ENCODE results near the gene SOCS7. TPM values are rescaled to one million over a fixed set of nuclear protein-coding genes. Genes with fewer than 3 reads are reported as not detected.
A peak's percentile ranks its signal among the peaks of the same experiment; 100 is the strongest.

The SOCS7 gene
- polyA plus RNA-seq, 3 donors: 0.14 to 13.2 (median 0.15) TPM

DNA sequence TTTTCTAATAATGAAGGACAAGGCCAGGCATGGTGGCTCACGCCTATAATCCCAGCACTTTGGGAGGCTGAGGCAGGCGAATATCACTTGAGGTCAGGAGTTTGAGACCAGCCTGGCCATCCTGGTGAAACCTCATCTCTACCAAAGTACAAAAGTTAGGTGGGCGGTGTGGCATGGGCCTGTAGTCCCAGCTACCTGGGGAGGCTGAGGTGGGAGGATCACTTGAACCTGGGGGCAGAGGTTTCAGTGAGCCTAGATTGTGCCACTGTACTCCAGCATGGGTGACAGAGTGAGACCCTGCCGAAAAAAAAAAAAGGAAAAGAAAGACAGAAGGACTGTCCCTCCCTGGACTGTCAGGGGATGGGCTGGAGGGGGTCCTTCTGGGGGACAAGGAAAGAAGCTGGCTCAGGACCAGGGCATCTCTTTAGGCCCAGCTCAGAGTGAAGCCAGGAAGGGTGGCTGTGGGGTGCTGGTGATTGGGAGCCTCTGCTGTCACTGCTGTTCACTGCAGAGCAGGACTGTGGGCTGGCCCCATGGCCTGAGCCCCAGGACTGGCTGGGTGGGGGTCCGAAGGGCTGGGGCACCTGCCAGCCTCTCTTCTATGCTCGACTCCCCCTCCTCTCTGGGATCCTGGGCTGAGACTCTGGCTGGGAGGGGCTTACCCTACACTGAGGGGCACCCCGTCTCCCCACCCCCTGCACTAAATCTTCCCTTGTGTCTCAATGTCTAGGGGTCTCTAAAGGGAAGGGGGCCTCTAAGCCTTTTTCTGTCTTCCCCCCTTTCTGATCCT lies 75.7 kb downstream of the SOCS7 start:
- no CpG with 5 or more reads among the region's 7 CpGs for WGBS (ENCODE audit: insufficient coverage)
- Histone ChIP-seq H3K9me3 (replicated peaks in 1 of 2; ENCODE audit: control insufficient read depth in 1 of 2, insufficient read depth in 1 of 2, low read length in 2 of 2) (no peaks in the 10 kb centered on the region), H2AFZ (ENCODE audit: insufficient read depth, low read depth, low read length, poor library complexity, severe bottlenecking) (peak overlapping the region; percentile 83), H3K79me2 (ENCODE audit: insufficient read depth, low read length) (no peaks in the 10 kb centered on the region), H3K4me3 (replicated peaks in 1 of 3; ENCODE audit: low read depth in 2 of 3, low read length in 3 of 3) (peak overlapping the region; percentile 48 to 87 (median 54)), H4K20me1 (ENCODE audit: insufficient read depth, low read length) (no peaks in the 10 kb centered on the region), H3K4me2 (replicated peaks; ENCODE audit: extremely low read depth, low read length, poor library complexity, severe bottlenecking) (peak overlapping the region; percentile 96), H3K36me3 (replicated peaks in 1 of 2; ENCODE audit: control insufficient read depth in 1 of 2, insufficient read depth in 2 of 2, low read length in 2 of 2) (no peaks in the 10 kb centered on the region), H3K9ac (ENCODE audit: insufficient read depth, low read length, poor library complexity, severe bottlenecking) (peak overlapping the region; percentile 51), H3K4me1 (ENCODE audit: control insufficient read depth in 1 of 2, insufficient read depth in 2 of 2, low read length in 2 of 2) (peaks cover 26 to 37% of the 10 kb centered on the region in 2 donors), H3K27me3 (ENCODE audit: control insufficient read depth in 2 of 2, insufficient read depth in 2 of 2, low read length in 2 of 2) (peaks cover 0 to 10% of the 10 kb centered on the region in 2 donors), H3K27ac (ENCODE audit: low read depth in 1 of 2, low read length in 2 of 2) (no peak overlapping the region)
- Mint-ChIP-seq H3K4me1 (peaks cover 47% of the 10 kb centered on the region), H3K4me3 (peak overlapping the region; percentile 76 to 86), H3K9me3 (peaks cover 0 to 1% (median 0%) of the 10 kb centered on the region in 7 donors), H3K27ac (peak overlapping the region in 2 of 7 donors; percentile 2 to 68), H3K27me3 (ENCODE audit: low read depth in 3 of 3) (peaks cover 16 to 36% (median 26%) of the 10 kb centered on the region in 3 donors), H3K36me3 (no peaks in the 10 kb centered on the region)
- TF ChIP-seq, protein P1, sequence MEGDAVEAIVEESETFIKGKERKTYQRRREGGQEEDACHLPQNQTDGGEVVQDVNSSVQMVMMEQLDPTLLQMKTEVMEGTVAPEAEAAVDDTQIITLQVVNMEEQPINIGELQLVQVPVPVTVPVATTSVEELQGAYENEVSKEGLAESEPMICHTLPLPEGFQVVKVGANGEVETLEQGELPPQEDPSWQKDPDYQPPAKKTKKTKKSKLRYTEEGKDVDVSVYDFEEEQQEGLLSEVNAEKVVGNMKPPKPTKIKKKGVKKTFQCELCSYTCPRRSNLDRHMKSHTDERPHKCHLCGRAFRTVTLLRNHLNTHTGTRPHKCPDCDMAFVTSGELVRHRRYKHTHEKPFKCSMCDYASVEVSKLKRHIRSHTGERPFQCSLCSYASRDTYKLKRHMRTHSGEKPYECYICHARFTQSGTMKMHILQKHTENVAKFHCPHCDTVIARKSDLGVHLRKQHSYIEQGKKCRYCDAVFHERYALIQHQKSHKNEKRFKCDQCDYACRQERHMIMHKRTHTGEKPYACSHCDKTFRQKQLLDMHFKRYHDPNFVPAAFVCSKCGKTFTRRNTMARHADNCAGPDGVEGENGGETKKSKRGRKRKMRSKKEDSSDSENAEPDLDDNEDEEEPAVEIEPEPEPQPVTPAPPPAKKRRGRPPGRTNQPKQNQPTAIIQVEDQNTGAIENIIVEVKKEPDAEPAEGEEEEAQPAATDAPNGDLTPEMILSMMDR (IDR thresholded peaks at IDR 0.05): no peak
- intact Hi-C loops (cut with micrococcal nuclease): loop anchor here (5.0 to 10.0 kb wide), 2 partner anchors 55 to 57 kb away; no protein-coding TSS in a partner anchor
- DNase-seq: no peak

DNA sequence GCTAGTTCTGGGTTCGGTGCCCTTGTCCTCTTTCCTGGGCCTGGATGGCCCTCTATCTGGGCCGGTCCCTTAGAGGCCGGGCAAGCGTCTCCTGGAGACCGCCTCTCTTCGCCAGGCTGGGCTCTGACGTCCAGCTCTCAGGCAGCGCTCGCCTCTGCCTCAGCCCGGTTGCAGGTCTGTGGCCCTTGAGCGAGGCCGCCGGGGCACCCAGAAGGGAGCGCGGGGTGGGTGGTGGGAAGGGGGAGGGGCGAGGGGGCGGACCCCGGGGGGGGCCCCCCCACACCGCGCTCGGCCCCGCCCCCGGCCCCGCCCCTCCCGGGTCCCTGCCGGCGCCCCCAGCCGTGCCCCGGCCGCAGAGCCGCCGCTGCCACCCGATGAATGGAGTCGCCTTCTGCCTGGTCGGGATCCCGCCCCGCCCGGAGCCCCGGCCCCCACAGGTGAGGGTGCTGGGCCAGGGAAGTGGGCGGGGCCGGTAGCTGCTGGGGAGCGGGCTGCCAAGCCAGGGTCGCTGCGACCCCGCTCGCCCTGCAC lies 76.5 kb downstream of the SOCS7 start, which contains the start of gene ARHGAP23:
Gene ARHGAP23 (plus strand): TSS at position 353 of the 531 bp plus-strand sequence. CDS start 22 bp downstream, at position 375.
- H3K27ac Mint-ChIP-seq: peak within 1 kb of the TSS in 3 of 7 donors; percentile 2 to 68 (median 68)
- under 1% methylated on average over 30 of the region's 46 CpGs for WGBS (ENCODE audit: insufficient coverage)
- H3K4me2 ChIP-seq (replicated peaks; ENCODE audit: extremely low read depth, low read length, poor library complexity, severe bottlenecking): peak within 1 kb of the TSS; percentile 96
- peaks cover 26 to 37% of the 10 kb centered on the region in 2 donors for H3K4me1 ChIP-seq (ENCODE audit: control insufficient read depth in 1 of 2, insufficient read depth in 2 of 2, low read length in 2 of 2)
- TF ChIP-seq, protein P1 (IDR thresholded peaks at IDR 0.05): no peak
- H3K36me3 Mint-ChIP-seq: no peaks in the 10 kb centered on the region
- no peaks in the 10 kb centered on the region for H3K79me2 ChIP-seq (ENCODE audit: insufficient read depth, low read length)
- H2AFZ ChIP-seq (ENCODE audit: insufficient read depth, low read depth, low read length, poor library complexity, severe bottlenecking): peak within 1 kb of the TSS; percentile 83
- H3K9me3 Mint-ChIP-seq: peaks cover 0 to 1% (median 0%) of the 10 kb centered on the region in 7 donors
- H3K9me3 ChIP-seq (replicated peaks in 1 of 2; ENCODE audit: control insufficient read depth in 1 of 2, insufficient read depth in 1 of 2, low read length in 2 of 2): no peaks in the 10 kb centered on the region
- DNase-seq: no peak
- H3K27me3 ChIP-seq (ENCODE audit: control insufficient read depth in 2 of 2, insufficient read depth in 2 of 2, low read length in 2 of 2): peaks cover 0 to 9% of the 10 kb centered on the region in 2 donors
- peak within 1 kb of the TSS; percentile 76 for H3K9ac ChIP-seq (ENCODE audit: insufficient read depth, low read length, poor library complexity, severe bottlenecking)
- peaks cover 47% of the 10 kb centered on the region for H3K4me1 Mint-ChIP-seq
- peak within 1 kb of the TSS; percentile 50 to 88 (median 87) for H3K4me3 ChIP-seq (replicated peaks in 1 of 3; ENCODE audit: low read depth in 2 of 3, low read length in 3 of 3)
- no peak within 1 kb of the TSS for H3K27ac ChIP-seq (ENCODE audit: low read depth in 1 of 2, low read length in 2 of 2)
- H3K4me3 Mint-ChIP-seq: peak within 1 kb of the TSS; percentile 76 to 86
- intact Hi-C loops (cut with micrococcal nuclease): loop anchor here (5.0 to 10.0 kb wide), 2 partner anchors 54 to 57 kb away; no protein-coding TSS in a partner anchor
- no peaks in the 10 kb centered on the region for H4K20me1 ChIP-seq (ENCODE audit: insufficient read depth, low read length)
- H3K36me3 ChIP-seq (replicated peaks in 1 of 2; ENCODE audit: control insufficient read depth in 1 of 2, insufficient read depth in 2 of 2, low read length in 2 of 2): no peaks in the 10 kb centered on the region
- H3K27me3 Mint-ChIP-seq (ENCODE audit: low read depth in 3 of 3): peaks cover 10 to 29% (median 23%) of the 10 kb centered on the region in 3 donors
